NCI-H774 (cell line): ENCODE measurements around the gene C1orf52.
A peak's percentile ranks its signal among the peaks of the same experiment; 100 is the strongest.
"Not testable (repeated sequence)": the region's sequence is repeated elsewhere in the genome, so short reads cannot be mapped to it uniquely, and the experiment has no call there.

Experiments
- DNase-seq: peaks from one replicate; lab custom pipeline; 2025; lab: John Stamatoyannopoulos, UW

Gene C1orf52

DNA sequence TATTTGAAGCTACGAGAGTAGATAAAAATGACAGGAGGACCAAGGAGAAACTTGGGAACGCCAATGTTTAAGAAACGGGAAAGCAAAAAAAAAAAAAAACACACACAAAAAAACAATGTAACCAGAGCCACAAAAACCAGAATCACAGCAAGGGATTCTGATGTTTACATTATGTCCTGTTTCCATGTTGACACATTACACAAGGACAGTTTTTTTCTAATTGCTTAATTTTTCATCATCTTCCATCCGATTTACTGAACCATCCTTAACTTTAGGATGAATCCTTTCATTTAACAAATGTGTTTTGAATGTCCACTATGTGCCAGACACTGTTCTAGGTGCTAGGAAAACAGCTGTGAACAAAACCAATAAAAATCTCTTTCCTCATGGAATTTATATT, 18.3 kb upstream of the C1orf52 start:
- no peak for DNase-seq

DNA sequence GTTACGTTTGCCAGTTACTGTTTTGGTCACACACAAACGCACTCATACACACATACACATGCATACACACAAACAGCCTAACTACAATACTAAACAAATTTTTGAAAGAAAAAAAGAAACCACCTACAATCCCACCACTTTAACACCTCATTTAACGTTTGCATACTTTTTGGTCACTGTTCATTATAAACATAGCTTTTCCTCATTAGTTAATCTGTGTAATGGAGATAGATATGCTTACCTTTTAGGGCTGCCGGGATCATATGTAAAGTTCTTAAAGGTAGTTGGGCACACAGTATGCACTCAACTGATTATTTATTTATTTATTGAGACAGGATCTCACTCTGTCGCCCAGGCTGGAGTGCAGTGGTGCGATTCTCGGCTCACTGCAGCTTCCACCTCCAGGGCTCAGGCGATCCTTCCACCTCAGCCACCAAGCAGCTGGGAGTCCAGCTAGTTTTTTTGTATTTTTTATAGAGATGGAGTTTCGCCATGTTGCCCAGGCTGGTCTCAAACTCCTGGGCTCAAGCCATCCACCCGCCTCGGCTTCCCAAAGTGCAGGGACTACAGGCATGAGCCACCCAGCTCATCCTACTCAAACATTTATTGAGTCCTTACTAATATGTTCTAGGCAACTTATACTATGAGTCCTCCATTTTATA, 17.6 kb upstream of the C1orf52 start:
- DNase-seq = no peak

DNA sequence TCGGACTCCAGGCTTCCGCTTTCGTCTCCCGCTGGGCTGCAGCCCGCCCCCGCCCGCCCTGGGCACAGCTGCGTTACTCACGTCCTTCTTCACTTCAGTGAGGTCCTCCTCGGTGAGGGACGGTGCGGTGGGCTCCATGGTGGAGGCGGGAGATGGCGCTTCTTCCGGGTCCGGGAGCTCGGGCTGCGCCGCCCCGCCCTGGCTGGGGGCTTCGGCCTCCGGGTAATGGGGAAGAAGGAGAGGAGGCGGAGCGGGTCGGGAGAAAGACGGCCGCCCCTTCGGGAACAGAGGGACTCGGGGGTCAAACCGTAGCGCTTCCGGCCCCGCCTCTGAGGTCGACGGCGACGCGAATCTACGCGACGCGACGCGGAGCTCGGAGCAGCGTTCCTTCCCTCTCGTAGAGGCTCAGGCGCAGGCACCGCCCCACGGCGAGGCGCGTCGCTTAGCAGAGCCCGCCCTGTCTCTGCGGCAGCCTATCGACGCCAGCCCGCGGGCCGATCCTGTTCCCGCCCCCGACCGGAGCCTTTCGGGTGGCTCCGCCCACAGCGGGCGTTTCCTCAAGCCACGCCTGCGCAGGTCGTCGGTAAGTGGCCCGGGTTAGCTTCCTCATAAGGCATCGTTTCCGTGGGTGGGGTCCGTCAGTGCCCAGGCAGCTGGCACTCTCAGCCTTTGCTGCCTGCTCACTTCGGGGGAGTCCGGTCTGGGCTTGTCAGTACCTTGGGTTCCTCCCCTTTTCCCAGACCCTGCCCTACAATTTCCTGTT, 16.9 kb upstream of the C1orf52 start, which contains the start of gene BCL10:
TSS of gene BCL10 (minus strand) at position 418 of the 763 bp plus-strand sequence. CDS start at position 138, 280 bp downstream.
- DNase-seq = peak; percentile 98

DNA sequence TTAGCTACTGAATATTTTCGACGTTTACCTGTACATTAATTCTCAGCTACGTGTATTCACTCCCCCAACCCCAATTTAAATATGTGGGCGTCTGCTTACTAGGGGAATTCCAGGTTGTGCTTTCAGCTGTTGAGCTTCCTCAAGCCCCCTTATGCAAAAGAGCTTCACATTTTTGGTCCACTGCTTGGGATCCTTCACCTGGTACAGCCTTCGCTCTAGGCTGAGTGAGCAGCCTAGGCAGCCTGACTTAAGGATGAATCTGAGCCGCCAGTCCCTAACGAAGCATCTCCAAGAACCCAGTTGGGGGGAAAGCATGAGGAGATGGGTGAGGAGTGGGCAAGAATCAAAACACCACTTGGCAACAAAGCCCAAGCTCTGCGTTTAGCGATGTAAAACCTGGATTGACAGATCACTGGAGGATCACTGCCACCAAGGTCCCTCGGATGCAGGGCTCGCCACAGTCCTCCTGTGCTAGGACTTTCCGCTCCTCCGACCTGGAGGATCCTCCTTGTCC, 16.3 kb upstream of the C1orf52 start:
- DNase-seq = no peak

DNA sequence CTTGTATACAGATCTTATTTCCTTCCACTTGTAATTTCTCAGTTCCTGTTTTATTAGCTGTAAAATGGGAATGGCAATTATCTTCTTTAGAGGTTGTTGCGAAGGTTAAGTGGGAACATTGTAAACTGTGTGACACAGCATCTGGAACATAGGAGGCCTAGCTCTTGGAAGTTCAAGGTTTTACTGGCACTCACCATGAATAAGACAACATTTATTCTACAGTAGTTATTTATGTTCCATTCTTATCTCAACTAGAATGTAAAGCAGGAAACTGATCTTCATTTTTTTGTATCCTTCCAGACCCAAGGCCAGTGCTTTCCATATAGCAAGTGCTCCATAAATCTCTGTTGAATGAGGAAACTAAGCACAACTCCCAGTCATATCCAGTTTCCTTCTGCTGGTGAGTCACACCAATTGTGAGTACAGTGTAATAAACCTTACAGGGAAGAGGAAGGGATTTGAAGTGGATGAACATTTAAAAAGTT, 15.5 kb upstream of the C1orf52 start:
- DNase-seq = no peak

DNA sequence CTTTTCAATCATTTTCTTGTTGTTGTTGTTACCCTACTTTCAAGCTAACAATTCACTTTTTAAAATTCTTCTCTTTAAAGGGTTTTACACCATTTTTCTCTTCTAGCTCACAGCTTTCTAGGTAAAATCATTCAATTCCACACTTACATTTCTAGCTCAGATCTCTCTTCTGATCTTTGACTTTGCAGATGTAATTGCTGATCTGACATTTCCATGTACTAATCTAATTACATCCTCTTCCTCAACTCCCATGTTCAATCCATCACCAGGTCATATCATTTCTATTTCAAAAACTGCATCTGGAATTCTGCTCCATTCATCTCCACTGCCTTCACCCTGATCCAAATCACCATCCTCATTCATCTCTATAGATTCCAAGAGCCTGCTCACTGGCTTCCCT, 13.9 kb upstream of the C1orf52 start:
- no peak for DNase-seq

DNA sequence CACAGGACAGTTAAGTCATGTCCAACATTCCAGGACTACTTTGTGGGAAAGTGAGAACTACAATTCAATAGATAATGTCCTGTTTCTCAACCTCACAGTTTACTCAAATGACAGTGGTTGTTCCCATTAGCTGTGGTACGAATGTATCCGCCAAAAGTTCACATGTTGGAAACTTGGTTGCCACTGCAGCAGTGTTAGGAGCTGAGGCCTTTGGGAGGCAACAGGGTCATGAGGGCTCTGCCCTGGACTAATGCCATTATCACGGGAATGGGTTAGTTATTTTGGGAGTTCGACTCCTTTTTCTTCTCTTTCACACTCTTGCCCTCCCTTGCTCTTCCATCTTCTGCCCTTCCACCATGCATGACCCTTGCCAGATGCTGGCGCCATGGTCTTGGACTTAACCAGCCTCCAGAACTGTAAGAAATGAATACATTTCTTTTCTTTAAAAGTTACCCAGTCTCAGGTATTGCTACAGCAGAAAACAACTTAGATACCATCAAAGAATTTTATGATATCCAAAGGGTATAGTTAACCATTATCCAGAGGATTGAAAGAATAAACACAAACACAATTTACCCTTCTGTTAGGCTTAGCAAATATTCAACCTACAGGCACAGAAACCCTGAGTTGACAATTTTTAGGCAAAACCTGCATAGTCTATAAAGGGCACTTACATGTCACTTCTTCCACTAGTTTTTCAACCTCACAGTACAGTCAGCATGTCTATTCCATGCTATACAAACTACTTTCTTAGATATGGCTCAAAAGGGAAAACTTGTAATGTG, 9.5 kb upstream of the C1orf52 start:
- DNase-seq = no peak

DNA sequence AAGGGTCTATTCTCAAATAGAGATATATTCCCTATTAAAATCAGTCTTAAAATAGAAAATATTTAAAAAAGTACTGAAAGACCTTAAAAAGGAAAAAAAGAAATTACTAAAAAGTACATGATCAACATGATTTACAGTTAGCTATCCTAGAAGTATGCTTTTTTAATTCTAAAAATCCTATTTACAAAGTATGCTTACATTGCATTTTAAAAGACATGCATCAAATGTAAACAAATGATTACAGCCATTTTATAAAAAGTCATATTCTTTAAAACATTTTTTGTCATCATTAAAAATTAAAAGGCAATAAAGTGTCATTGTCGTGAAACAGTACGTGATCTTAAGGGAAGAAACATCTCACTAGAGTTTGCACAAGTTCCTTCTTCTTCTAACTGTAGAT, 7.9 kb upstream of the C1orf52 start:
- DNase-seq = no peak

DNA sequence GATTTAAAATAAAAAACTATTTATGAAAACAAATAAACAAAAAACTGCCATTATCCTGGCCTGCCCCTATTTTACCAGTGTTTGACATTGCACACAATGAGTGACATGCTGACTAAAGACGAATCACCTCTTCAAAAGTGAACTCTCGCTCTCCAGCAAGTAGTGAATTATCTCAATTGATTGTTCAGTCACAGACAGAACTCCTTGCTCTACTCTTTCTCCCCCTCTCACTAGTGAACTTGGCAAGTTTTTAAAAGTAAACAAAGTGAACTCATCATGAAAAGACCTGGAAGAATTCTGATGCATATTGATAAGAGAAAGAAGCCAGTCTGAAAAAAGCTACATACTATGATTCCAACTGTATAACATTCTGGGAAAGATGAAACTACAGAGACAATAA, 4.7 kb upstream of the C1orf52 start:
- DNase-seq = no peak

DNA sequence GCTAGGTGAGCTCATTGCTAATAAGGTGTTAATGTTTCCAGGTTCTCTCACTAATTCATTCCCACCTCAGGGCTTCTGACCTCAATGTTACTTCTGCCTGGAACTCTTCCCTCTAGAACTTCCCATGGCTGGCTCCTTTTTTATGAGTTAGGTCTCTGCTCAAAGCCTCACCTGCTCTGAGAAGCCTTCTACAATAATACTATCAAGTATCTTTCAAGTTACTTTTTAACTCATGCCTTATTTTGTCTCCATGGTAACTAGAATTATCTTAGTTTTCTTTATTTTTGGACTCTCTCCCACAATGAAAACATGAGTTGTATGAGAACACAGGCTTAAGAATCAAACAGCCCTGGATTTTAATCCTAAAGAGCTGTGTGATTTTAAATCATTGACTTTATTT, 3.5 kb upstream of the C1orf52 start:
- DNase-seq = no peak

DNA sequence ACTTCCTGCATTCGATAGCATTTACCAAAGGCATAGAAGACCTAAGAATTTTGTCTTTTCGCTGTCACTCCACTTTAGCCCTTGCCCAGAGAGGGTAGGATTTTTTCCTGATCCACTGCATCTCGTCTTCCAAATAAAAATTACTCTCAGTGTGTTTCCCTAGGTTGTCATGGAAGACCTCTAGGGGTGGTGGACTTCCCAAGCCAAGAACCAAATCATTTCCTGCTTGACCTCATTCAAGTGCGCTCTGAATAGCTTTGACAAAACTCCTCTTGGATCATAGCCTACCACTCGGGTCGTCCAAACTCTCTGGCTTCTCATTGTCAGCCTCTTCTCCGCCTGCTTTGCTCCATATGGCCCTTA, 431 bp upstream of the C1orf52 start:
- no peak for DNase-seq

DNA sequence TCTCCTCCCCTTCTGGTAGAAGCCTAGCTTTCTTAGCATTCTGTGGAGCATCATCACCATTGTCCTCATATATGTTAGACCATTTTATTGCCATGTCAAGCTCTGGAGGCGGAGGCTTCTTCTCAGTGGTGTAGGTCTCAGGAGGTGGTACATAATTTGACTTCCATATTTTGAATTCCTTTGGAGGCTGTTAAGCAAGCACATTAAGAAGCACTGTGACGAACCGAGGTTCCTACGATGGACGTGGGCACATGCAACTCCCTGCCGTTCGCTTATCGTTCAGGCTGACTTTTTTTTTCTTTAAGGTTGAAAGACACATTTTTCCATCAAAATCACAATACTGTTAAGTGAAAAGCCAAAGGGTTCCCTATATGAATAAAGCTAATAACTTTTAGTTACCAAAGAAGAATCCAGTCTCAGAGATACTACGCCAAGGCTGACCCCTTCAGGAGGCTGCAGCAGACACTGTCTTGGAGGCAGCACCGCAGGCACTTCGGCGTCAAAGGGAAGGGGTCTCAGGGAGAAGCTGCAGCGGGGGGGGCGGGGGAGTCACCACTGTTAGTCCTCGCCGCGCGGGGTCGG, 835 bp downstream of the C1orf52 start:
- DNase-seq = no peak

DNA sequence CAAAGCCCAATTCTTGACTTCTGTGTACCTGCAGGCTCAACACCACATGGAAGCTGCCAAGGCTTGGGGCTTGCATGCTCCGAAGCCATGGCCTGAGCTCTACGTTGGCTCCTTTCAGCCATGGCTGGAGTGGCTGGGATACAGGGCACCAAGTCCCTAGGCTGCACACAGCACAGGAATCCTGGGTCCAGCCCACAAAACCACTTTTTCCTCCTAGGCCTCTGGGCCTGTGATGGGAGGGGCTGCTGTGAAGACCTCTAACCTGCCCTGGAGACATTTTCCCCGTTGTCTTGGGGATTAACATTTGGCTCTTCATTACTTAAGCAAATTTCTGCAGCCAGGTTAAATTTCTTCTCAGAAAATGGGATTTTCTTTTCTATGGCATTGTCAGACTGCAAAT, 10.4 kb downstream of the C1orf52 start:
- DNase-seq = not testable (repeated sequence)

DNA sequence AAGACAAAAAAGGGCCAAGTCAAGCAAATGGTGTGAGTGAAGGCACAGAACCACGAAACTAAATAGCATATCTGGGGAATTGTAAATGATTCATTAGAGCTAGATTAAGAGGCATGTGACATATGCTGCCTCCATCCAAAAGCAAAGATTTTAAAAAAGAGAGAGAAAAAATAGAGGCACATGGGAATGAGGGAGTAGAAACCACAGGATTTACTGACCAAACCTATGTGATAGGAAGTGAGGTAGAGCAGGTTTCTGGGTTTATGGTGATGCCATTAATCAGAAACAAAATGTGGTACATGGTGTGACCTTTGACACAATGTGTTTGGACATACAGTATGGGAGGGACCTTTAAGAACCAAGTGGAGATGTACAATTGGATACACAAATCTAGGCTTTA, 13.6 kb downstream of the C1orf52 start:
- no peak for DNase-seq

DNA sequence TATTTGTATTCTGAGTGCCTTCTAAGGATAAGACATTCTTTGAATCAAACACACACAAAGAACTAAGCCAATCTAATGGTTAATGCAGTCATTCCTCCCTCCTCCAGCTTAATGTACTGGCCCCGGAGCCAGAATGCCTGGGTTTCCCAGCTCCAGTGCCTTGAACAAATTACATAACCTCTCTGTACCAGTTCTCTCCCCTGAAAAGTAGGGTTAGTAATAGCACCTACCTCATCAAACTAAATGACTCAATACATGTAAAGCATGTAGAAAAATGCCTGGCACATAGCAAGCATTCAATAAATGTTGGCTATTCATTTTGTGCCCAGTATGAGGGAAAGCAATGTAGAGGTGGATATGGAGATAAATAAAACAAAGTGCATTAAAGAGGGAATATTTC, 14.0 kb downstream of the C1orf52 start:
- no peak for DNase-seq

DNA sequence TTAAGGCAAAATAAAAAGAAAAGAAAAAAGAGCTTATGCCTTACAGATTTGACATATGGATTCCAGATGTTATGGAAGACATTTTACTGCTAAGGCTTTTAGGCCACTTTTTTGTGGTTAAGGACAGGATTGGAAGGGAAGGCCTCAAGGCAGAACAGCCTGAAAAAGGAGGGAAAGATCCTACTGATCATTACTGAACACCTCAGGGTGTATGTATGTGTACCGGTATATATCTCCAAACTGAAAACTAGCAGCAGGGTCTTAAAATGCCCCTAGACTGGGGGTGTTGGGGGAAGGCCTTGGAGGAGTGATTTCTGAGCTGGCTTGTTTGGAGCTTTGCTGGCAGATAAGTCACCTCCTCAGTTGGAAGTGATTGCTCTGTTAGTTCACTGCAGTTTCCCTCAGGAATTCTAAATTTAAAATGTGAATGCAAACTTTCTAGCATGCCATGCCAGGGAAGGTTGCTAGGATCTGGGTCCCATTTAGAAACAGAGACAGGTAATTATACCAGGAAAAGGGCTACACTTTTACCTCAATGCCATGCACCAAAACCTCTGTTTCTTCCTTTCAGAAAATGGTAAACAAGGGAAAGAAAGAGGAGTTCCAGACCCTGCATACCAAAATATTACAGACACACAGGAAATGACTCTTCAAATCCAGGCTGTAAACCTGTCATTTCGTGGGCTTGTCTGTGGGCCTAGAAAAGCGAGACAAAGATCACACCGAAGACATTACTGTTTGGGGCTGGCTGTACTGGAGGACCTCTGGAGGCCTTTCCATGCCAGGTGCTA, 15.0 kb downstream of the C1orf52 start:
- DNase-seq = no peak

DNA sequence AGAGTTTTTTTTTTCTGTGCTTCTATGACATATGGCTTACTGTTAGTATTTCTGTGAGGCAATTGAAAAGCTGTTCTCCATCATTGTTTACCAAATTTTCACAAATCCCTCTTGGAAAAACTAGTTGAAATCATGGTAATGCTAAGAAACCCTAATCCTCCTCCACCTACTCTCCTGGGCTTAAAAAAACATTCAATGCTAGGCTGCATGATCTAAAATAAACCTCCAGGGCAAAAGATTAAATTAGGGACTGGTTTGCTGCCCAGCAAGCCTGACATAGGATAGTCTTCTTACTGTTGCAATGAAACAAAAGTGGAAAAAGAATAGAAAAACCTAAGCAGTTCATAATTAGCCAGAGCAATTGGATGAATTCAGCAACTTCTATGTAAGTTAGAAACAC, 16.1 kb downstream of the C1orf52 start:
- no peak for DNase-seq

DNA sequence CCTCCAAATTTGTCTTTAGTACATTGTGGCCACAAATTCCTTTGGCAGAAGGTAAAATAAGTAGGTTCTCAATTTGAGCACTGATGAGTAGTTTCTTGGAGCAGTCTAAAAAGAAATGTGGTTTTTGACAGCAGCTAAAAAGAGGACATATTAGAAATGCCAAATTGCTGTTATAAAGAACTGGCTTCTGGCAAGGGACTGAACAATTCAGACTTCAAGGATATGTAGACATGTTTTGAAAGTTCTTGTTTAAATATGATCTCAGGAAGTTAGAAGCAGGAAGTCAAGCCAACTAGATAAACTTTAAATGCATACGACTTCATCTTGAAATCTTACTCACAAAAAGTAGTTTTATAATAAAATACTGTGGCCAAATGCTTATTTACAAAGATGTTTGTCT, 18.8 kb downstream of the C1orf52 start:
- no peak for DNase-seq

DNA sequence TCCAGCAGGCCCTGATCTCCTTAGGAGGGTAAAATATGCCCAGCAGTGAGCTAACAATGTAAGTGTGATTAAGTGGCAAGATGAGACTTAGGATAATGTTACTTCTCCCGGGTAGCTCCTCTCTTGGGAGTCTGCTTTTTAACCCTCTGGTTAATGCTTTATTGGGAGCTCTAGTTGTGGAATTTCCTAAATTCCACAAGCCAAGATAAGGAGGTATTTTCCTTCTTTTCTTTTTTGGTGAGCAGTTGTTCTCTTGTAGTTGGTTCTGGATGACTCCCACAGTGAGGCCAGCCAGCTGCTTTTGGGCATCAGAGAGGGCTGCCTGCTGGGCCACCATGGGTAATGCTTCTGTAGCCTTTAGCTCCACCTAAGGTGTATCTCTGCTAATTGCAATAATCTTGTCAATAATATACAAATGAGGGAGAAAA, 19.3 kb downstream of the C1orf52 start:
- no peak for DNase-seq

DNA sequence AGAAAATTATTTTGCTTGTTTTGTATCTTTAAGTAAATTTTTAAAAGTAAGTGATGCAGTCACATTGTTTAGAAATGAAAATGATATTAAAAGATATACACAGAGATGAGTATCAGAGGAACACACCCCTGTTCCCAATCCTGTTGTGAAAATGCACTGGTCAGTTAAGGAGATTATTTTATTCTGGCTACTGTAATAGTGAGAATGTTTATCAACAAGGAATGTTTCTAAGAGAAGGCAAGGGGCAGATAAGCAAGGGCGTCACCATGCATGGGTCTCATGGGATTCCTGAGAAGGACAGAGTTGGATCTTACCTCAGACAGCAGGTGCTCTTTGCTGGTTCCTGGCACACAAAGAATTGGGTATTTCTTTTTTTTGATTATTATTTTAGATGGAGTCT, 21.8 kb downstream of the C1orf52 start:
- no peak for DNase-seq

DNA sequence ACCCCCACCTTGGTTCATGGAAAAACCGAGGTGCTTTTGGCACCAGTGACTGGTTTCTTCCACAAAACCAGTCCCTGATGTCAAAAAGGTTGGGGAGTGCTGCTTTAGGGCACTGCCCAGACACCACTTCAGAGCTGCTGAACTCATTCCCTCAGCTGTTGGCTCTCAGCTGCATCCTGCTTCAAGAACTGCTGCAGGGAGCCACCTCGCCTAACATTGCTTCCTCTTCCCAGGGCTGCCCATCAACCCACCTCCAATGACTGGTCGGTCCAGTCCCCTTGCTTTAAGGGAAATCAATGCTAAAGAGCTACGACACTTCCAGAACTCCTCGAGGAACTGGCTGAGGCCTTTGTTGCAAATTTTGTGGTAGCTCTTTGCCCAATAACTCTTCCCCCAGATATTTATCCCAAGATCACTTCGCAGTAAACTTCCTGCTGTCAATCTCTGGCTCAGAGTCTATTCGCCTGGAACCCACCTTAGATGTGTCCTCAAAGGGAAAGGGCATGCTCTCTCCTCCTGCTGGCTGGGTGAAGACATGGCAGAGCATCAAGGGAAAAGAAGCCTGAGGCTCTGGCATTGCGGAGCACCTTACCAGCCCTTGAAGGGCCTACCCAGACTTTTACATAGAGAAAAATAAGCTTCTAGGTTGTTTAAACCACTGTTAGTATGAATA, 29.0 kb downstream of the C1orf52 start:
- no peak for DNase-seq
